HepG2 (cell line): Measurements from ENCODE around the gene R3HDM4. TPM values are rescaled to one million over a fixed set of nuclear protein-coding genes. Genes with fewer than 3 reads are reported as not detected.

Experiments
- GRHL1 ChIP-seq: sonication (generic); formaldehyde crosslinking; conservative IDR thresholded peaks from 2 replicates; pipeline ENCODE4 v1.8.0; 2022; ENCODE audit warnings: missing genetic modification reagents
- ISL2 ChIP-seq: sonication (generic); formaldehyde crosslinking; IDR thresholded peaks from 2 replicates; pipeline ENCODE4 v1.5.0; 2020; ENCODE audit warnings: missing genetic modification reagents
- MAZ ChIP-seq, 2 experiments: sonication (generic) in 1 of 2; formaldehyde crosslinking in 1 of 2; IDR thresholded peaks; 2 replicates each; pipeline versions ENCODE4 v1.5.0 to v1.6.1; 2012 to 2020; ENCODE audit warnings: low read depth in 2 of 2, mild to moderate bottlenecking in 2 of 2, borderline replicate concordance in 1 of 2, improper control_type of control experiment in 1 of 2, low read length in 1 of 2, missing genetic modification reagents in 1 of 2, moderate library complexity in 1 of 2
- MXI1 ChIP-seq: IDR thresholded peaks from 3 replicates; pipeline ENCODE4 v1.6.1; 2012; ENCODE audit warnings: low read depth, low read length, inconsistent platforms, borderline replicate concordance
- POGZ ChIP-seq: sonication (generic); formaldehyde crosslinking; IDR thresholded peaks from 2 replicates; pipeline ENCODE4 v1.4.0; 2020; ENCODE audit warnings: mild to moderate bottlenecking, missing genetic modification reagents
- POLR2G ChIP-seq: fragments of 200-400 bp; formaldehyde crosslinking; IDR thresholded peaks from 2 replicates; pipeline ENCODE4 v1.6.1; 2018; ENCODE audit warnings: mild to moderate bottlenecking, low read depth, low read length, moderate library complexity
- PPARG ChIP-seq: conservative IDR thresholded peaks from 2 replicates; pipeline ENCODE4 v1.6.1; 2016; ENCODE audit warnings: missing biosample characterization, missing genetic modification reagents
- RFXAP ChIP-seq: sonication (generic); formaldehyde crosslinking; IDR thresholded peaks from 2 replicates; pipeline ENCODE4 v1.4.0; 2020; ENCODE audit warnings: missing genetic modification reagents, borderline replicate concordance
- SETDB1 ChIP-seq: sonication (generic); formaldehyde crosslinking; IDR thresholded peaks from 2 replicates; pipeline ENCODE4 v1.5.1; 2020; ENCODE audit warnings: missing genetic modification reagents, mild to moderate bottlenecking, borderline replicate concordance
- TAF1 ChIP-seq: sonication (generic); formaldehyde crosslinking; IDR thresholded peaks from 2 replicates; pipeline ENCODE4 v1.4.0; 2020; ENCODE audit warnings: missing genetic modification reagents
- TERF1 ChIP-seq: sonication (generic); formaldehyde crosslinking; IDR thresholded peaks from 2 replicates; pipeline ENCODE4 v1.8.0; 2022; ENCODE audit warnings: mild to moderate bottlenecking, missing genetic modification reagents, moderate library complexity
- ZFP62 ChIP-seq: sonication (generic); formaldehyde crosslinking; IDR thresholded peaks from 2 replicates; pipeline ENCODE4 v1.4.0; 2020; ENCODE audit warnings: missing genetic modification reagents
- ZNF615 ChIP-seq: sonication (generic); formaldehyde crosslinking; IDR thresholded peaks from 2 replicates; pipeline ENCODE4 v1.5.0; 2020; ENCODE audit warnings: mild to moderate bottlenecking, missing genetic modification reagents, borderline replicate concordance
- ZNF816 ChIP-seq: sonication (generic); formaldehyde crosslinking; IDR thresholded peaks from 2 replicates; pipeline ENCODE4 v1.8.0; 2022; ENCODE audit warnings: missing genetic modification reagents, mild to moderate bottlenecking, borderline replicate concordance
- ZSCAN20 ChIP-seq: sonication (generic); formaldehyde crosslinking; IDR thresholded peaks from 2 replicates; pipeline ENCODE4 v1.4.0; 2020; ENCODE audit warnings: missing genetic modification reagents, mild to moderate bottlenecking, borderline replicate concordance
- ZSCAN21 ChIP-seq: sonication (generic); formaldehyde crosslinking; IDR thresholded peaks from 2 replicates; pipeline ENCODE4 v1.8.0; 2022; ENCODE audit warnings: mild to moderate bottlenecking, missing genetic modification reagents, moderate library complexity, borderline replicate concordance
- polyA plus RNA-seq, 8 experiments: library from polyadenylated mRNA; depleted of rRNA in 3 of 8; stranded (reverse) in 7 of 8; unstranded in 1 of 8; fragments of >200 nt; fragmentation: Illumina TruSeq in 4 of 8; extraction: Trizol in 4 of 8; gene quantifications; 2 replicates each; pipeline versions ENCODE4 v1.2.1 to v1.2.3, GENCODE V29; 2011 to 2016; ENCODE audit warnings: low read depth in 4 of 8, missing spikeins in 1 of 8, mixed read lengths in 1 of 8; ENCODE audit not compliant: insufficient read depth in 1 of 8
- total RNA-seq, 5 experiments: library from RNA; depleted of rRNA; stranded (reverse); fragments of >200 nt; fragmentation: Illumina TruSeq; extraction: Trizol; gene quantifications; 2 replicates each; pipeline ENCODE4 v1.2.3, GENCODE V29; 2016; ENCODE audit warnings: low read depth in 1 of 5
- TF ChIP-seq, protein P1 (sequence below): IDR thresholded peaks from 2 replicates; pipeline ENCODE4 v1.6.1; 2018; ENCODE audit warnings: missing genetic modification reagents, mild to moderate bottlenecking, missing compliant biosample characterization
- TF ChIP-seq, protein P2 (sequence below): sonication (generic); formaldehyde crosslinking; IDR thresholded peaks from 2 replicates; pipeline ENCODE4 v1.5.0; 2020; ENCODE audit warnings: mild to moderate bottlenecking, missing genetic modification reagents
- TF ChIP-seq, protein P3 (sequence below): sonication (generic); formaldehyde crosslinking; IDR thresholded peaks from 2 replicates; pipeline ENCODE4 v1.5.1; 2020; ENCODE audit warnings: mild to moderate bottlenecking, moderate library complexity, missing genetic modification reagents

R3HDM4 gene
- total and polyA plus RNA-seq, 2 of the 13 experiments (the other 11 are each of a cell fraction or from before 2014, with no cell fraction given), result 26.2 to 26.9 TPM

GRCh38 chr19:892894-893689 lies 19.9 kb downstream of the R3HDM4 start, which contains the start of the genes MED16 and RNU6-9 (continued):
- TF ChIP-seq MAZ (IDR thresholded peaks at IDR 0.05; ENCODE audit: borderline replicate concordance, low read depth, low read length) (peak; percentile 16; the same call in 1 of the 2 replicates), MAZ (CRISPR knock-in tag; IDR thresholded peaks at IDR 0.05; ENCODE audit: low read depth) (peak; percentile 68), TAF1 (CRISPR knock-in tag) (peak; percentile 57; the same call in 1 of the 2 replicates), PPARG (CRISPR knock-in tag) (peak; percentile 18; the same call in 1 of the 2 replicates), GRHL1 (CRISPR knock-in tag) (no peak), ZNF816 (CRISPR knock-in tag) (0 out of 2 replicates have a peak, but pooled peaks have one; percentile 64), ZFP62 (CRISPR knock-in tag) (no peak), POLR2G (peak; percentile 88), ZSCAN21 (CRISPR knock-in tag) (peak; percentile 53; the same call in 1 of the 2 replicates), TERF1 (no peak), SETDB1 (CRISPR knock-in tag) (no peak), ISL2 (CRISPR knock-in tag) (no peak), ZNF615 (0 out of 2 replicates have a peak, but pooled peaks have one; percentile 39), MXI1 (peak; percentile 53; the same call in 1 of the 3 replicates), POGZ (CRISPR knock-in tag) (no peak), ZSCAN20 (CRISPR knock-in tag) (no peak), RFXAP (CRISPR knock-in tag) (0 out of 2 replicates have a peak, but pooled peaks have one; percentile 58)
- TF ChIP-seq, protein P1, sequence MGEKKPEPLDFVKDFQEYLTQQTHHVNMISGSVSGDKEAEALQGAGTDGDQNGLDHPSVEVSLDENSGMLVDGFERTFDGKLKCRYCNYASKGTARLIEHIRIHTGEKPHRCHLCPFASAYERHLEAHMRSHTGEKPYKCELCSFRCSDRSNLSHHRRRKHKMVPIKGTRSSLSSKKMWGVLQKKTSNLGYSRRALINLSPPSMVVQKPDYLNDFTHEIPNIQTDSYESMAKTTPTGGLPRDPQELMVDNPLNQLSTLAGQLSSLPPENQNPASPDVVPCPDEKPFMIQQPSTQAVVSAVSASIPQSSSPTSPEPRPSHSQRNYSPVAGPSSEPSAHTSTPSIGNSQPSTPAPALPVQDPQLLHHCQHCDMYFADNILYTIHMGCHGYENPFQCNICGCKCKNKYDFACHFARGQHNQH (CRISPR knock-in tag), result no peak
- TF ChIP-seq, protein P2, sequence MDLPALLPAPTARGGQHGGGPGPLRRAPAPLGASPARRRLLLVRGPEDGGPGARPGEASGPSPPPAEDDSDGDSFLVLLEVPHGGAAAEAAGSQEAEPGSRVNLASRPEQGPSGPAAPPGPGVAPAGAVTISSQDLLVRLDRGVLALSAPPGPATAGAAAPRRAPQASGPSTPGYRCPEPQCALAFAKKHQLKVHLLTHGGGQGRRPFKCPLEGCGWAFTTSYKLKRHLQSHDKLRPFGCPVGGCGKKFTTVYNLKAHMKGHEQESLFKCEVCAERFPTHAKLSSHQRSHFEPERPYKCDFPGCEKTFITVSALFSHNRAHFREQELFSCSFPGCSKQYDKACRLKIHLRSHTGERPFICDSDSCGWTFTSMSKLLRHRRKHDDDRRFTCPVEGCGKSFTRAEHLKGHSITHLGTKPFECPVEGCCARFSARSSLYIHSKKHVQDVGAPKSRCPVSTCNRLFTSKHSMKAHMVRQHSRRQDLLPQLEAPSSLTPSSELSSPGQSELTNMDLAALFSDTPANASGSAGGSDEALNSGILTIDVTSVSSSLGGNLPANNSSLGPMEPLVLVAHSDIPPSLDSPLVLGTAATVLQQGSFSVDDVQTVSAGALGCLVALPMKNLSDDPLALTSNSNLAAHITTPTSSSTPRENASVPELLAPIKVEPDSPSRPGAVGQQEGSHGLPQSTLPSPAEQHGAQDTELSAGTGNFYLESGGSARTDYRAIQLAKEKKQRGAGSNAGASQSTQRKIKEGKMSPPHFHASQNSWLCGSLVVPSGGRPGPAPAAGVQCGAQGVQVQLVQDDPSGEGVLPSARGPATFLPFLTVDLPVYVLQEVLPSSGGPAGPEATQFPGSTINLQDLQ, result peak; percentile 71; the same call in 1 of the 2 replicates
- TF ChIP-seq, protein P3, sequence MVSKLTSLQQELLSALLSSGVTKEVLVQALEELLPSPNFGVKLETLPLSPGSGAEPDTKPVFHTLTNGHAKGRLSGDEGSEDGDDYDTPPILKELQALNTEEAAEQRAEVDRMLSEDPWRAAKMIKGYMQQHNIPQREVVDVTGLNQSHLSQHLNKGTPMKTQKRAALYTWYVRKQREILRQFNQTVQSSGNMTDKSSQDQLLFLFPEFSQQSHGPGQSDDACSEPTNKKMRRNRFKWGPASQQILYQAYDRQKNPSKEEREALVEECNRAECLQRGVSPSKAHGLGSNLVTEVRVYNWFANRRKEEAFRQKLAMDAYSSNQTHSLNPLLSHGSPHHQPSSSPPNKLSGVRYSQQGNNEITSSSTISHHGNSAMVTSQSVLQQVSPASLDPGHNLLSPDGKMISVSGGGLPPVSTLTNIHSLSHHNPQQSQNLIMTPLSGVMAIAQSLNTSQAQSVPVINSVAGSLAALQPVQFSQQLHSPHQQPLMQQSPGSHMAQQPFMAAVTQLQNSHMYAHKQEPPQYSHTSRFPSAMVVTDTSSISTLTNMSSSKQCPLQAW (CRISPR knock-in tag), result peak; percentile 43
